ENCODE measurements around the gene PPARGC1A.

The PPARGC1A gene

GRCh38 chr4:23911675-23912455 is 22.0 kb upstream of the PPARGC1A start:
- no peak for DNase-seq (ENCODE audit: low spot score)

- no peak for DNase-seq (ENCODE audit: low spot score)
Observed at GRCh38 chr4:23909671-23910070, 19.8 kb upstream of the PPARGC1A start.

- DNase-seq (ENCODE audit: low spot score): no peak
Observed at GRCh38 chr4:23906839-23907238, 17.0 kb upstream of the PPARGC1A start.

- no peak for DNase-seq (ENCODE audit: low spot score)
Observed at GRCh38 chr4:23904639-23905071, 14.8 kb upstream of the PPARGC1A start.

- no peak for DNase-seq (ENCODE audit: low spot score)
Observed at GRCh38 chr4:23903859-23904438, 14.1 kb upstream of the PPARGC1A start.

GRCh38 chr4:23902222-23902804 is 12.5 kb upstream of the PPARGC1A start:
- DNase-seq (ENCODE audit: low spot score): no peak

GRCh38 chr4:23900636-23901035 is 10.8 kb upstream of the PPARGC1A start:
- no peak for DNase-seq (ENCODE audit: low spot score)

- no peak for DNase-seq (ENCODE audit: low spot score)
Observed at GRCh38 chr4:23899565-23899964, 9.7 kb upstream of the PPARGC1A start.

GRCh38 chr4:23897564-23898109 is 7.8 kb upstream of the PPARGC1A start:
- DNase-seq (ENCODE audit: low spot score): no peak

- DNase-seq (ENCODE audit: low spot score): no peak
Observed at GRCh38 chr4:23894021-23894420, 4.2 kb upstream of the PPARGC1A start.

- DNase-seq (ENCODE audit: low spot score): no peak
Observed at GRCh38 chr4:23891064-23891421, 1.2 kb upstream of the PPARGC1A start.

GRCh38 chr4:23890369-23891063 is 669 bp upstream of the PPARGC1A start:
- DNase-seq (ENCODE audit: low spot score): no peak

GRCh38 chr4:23889391-23889790 is 456 bp downstream of the PPARGC1A start:
- DNase-seq (ENCODE audit: low spot score): no peak

- DNase-seq (ENCODE audit: low spot score): peak; percentile 26
Observed at GRCh38 chr4:23888421-23889319, 1.2 kb downstream of the PPARGC1A start.

- no peak for DNase-seq (ENCODE audit: low spot score)
Observed at GRCh38 chr4:23887989-23888388, 1.9 kb downstream of the PPARGC1A start.

GRCh38 chr4:23887173-23887572 is 2.7 kb downstream of the PPARGC1A start:
- DNase-seq (ENCODE audit: low spot score): no peak

- DNase-seq (ENCODE audit: low spot score): no peak
Observed at GRCh38 chr4:23885943-23886590, 3.8 kb downstream of the PPARGC1A start.

GRCh38 chr4:23884741-23885140 is 5.1 kb downstream of the PPARGC1A start:
- DNase-seq (ENCODE audit: low spot score): no peak

- no peak for DNase-seq (ENCODE audit: low spot score)
Observed at GRCh38 chr4:23884261-23884660, 5.6 kb downstream of the PPARGC1A start.

- DNase-seq (ENCODE audit: low spot score): no peak
Observed at GRCh38 chr4:23882976-23883531, 6.8 kb downstream of the PPARGC1A start.

Measured in hepatic stellate cell (primary cell).